ENCODE results near the gene PIGK. TPM values are rescaled to one million over a fixed set of nuclear protein-coding genes. Genes with fewer than 3 reads are reported as not detected.
A peak's percentile ranks its signal among the peaks of the same experiment; 100 is the strongest.

The PIGK gene
- total RNA-seq, 1 donor from 2014 or later: 15.3 TPM

- no peak for TF ChIP-seq CTCF (IDR thresholded peaks at IDR 0.05; ENCODE audit: partially characterized antibody, unreplicated experiment)
- Mint-ChIP-seq H3K9me3 (ENCODE audit: unreplicated experiment) (peaks cover 2% of the 10 kb centered on the region), H3K4me3 (ENCODE audit: unreplicated experiment) (no peak overlapping the region), H3K27ac (ENCODE audit: unreplicated experiment) (no peak overlapping the region), H3K4me1 (ENCODE audit: low read depth, unreplicated experiment) (peaks cover 11% of the 10 kb centered on the region), H3K27me3 (ENCODE audit: unreplicated experiment) (no peaks in the 10 kb centered on the region), H3K36me3 (ENCODE audit: unreplicated experiment) (no peaks in the 10 kb centered on the region)
- no peak for DNase-seq
These were observed 79.8 kb downstream of the PIGK start for GRCh38 chr1:77139389-77139788.

- no peaks in the 10 kb centered on the region for H3K27me3 Mint-ChIP-seq (ENCODE audit: unreplicated experiment)
These were observed 84.9 kb downstream of the PIGK start for GRCh38 chr1:77134359-77134758.

GRCh38 chr1:77133731-77134358 lies 85.4 kb downstream of the PIGK start:
- Mint-ChIP-seq H3K4me3 (ENCODE audit: unreplicated experiment) (no peak overlapping the region), H3K36me3 (ENCODE audit: unreplicated experiment) (no peaks in the 10 kb centered on the region)

More at GRCh38 chr1:77134359-77134758, 84.9 kb downstream of the PIGK start:
- H3K36me3 Mint-ChIP-seq (ENCODE audit: unreplicated experiment): no peaks in the 10 kb centered on the region
- no peak for TF ChIP-seq CTCF (IDR thresholded peaks at IDR 0.05; ENCODE audit: partially characterized antibody, unreplicated experiment)
- H3K4me1 Mint-ChIP-seq (ENCODE audit: low read depth, unreplicated experiment): peaks cover 7% of the 10 kb centered on the region
- no peak overlapping the region for H3K27ac Mint-ChIP-seq (ENCODE audit: unreplicated experiment)
- H3K9me3 Mint-ChIP-seq (ENCODE audit: unreplicated experiment): peaks cover 2% of the 10 kb centered on the region
- DNase-seq: no peak
- no peak overlapping the region for H3K4me3 Mint-ChIP-seq (ENCODE audit: unreplicated experiment)

GRCh38 chr1:77126307-77126706 lies 92.9 kb downstream of the PIGK start:
- no peaks in the 10 kb centered on the region for H3K9me3 Mint-ChIP-seq (ENCODE audit: unreplicated experiment)
- DNase-seq: no peak
- H3K27ac Mint-ChIP-seq (ENCODE audit: unreplicated experiment): no peak overlapping the region
- TF ChIP-seq CTCF (IDR thresholded peaks at IDR 0.05; ENCODE audit: partially characterized antibody, unreplicated experiment): peak; percentile 40
- no peaks in the 10 kb centered on the region for H3K27me3 Mint-ChIP-seq (ENCODE audit: unreplicated experiment)
- no peaks in the 10 kb centered on the region for H3K36me3 Mint-ChIP-seq (ENCODE audit: unreplicated experiment)
- peaks cover 18% of the 10 kb centered on the region for H3K4me1 Mint-ChIP-seq (ENCODE audit: low read depth, unreplicated experiment)
- H3K4me3 Mint-ChIP-seq (ENCODE audit: unreplicated experiment): no peak overlapping the region

More at GRCh38 chr1:77133731-77134358, 85.4 kb downstream of the PIGK start:
- DNase-seq: no peak
- no peak overlapping the region for H3K27ac Mint-ChIP-seq (ENCODE audit: unreplicated experiment)
- no peak for TF ChIP-seq CTCF (IDR thresholded peaks at IDR 0.05; ENCODE audit: partially characterized antibody, unreplicated experiment)
- peaks cover 2% of the 10 kb centered on the region for H3K9me3 Mint-ChIP-seq (ENCODE audit: unreplicated experiment)
- H3K27me3 Mint-ChIP-seq (ENCODE audit: unreplicated experiment): no peaks in the 10 kb centered on the region
- H3K4me1 Mint-ChIP-seq (ENCODE audit: low read depth, unreplicated experiment): peaks cover 2% of the 10 kb centered on the region

- DNase-seq: no peak
- no peak for TF ChIP-seq CTCF (IDR thresholded peaks at IDR 0.05; ENCODE audit: partially characterized antibody, unreplicated experiment)
- Mint-ChIP-seq H3K4me1 (ENCODE audit: low read depth, unreplicated experiment) (peaks cover 28% of the 10 kb centered on the region), H3K36me3 (ENCODE audit: unreplicated experiment) (no peaks in the 10 kb centered on the region), H3K4me3 (ENCODE audit: unreplicated experiment) (no peak overlapping the region), H3K9me3 (ENCODE audit: unreplicated experiment) (no peaks in the 10 kb centered on the region), H3K27ac (ENCODE audit: unreplicated experiment) (peak overlapping the region; percentile 10), H3K27me3 (ENCODE audit: unreplicated experiment) (no peaks in the 10 kb centered on the region)
These were observed 97.7 kb downstream of the PIGK start for GRCh38 chr1:77121503-77121902.
